H1 (cell line): ENCODE measurements around the gene MCF2L2. TPM values are rescaled to one million over a fixed set of nuclear protein-coding genes. Genes with fewer than 3 reads are reported as not detected.

Experiments
- CTCF ChIA-PET: fragments of 300-600 bp; sonication (Branson Sonifier 250); formaldehyde crosslinking; loops from one replicate; lab custom pipeline; 2021; ENCODE audit not compliant: partially characterized antibody; lab: Charles Lee
- POLR2A ChIA-PET: fragments of 300-600 bp; sonication (Branson Sonifier 250); formaldehyde crosslinking; loops from one replicate; lab custom pipeline; 2021; ENCODE audit warnings: inconsistent platforms; ENCODE audit not compliant: partially characterized antibody; lab: Charles Lee
- DNase-seq, 2 experiments: peaks; one replicate each; pipeline versions ENCODE4 v3.0.0 to v3.0.0-alpha.2; 2010 to 2022; ENCODE audit warnings: low spot score in 2 of 2, low read depth in 1 of 2, mixed read lengths in 1 of 2
- FAIRE-seq: peaks from 2 replicates; lab custom pipeline; 2011; peaks lifted over from hg19 to GRCh38; lab: Jason Lieb, UNC
- H2AFZ ChIP-seq: 2 replicates; pipeline ENCODE4 v1.8.1; 2012; ENCODE audit warnings: low read length, inconsistent platforms
- H2AK5ac ChIP-seq: 2 replicates; pipeline ENCODE4 v1.6.1; 2013; ENCODE audit warnings: low read depth, low read length
- H2BK120ac ChIP-seq: replicated peaks from 2 replicates; pipeline ENCODE3; 2013; ENCODE audit warnings: low read depth, low read length, inconsistent platforms
- H2BK12ac ChIP-seq: 2 replicates; pipeline ENCODE4 v1.6.1; 2013; ENCODE audit warnings: low read depth, low read length
- H2BK15ac ChIP-seq: 2 replicates; pipeline ENCODE4 v1.6.1; 2013; ENCODE audit warnings: low read length
- H2BK20ac ChIP-seq: 2 replicates; pipeline ENCODE4 v1.6.1; 2013; ENCODE audit warnings: low read length
- H2BK5ac ChIP-seq: 2 replicates; pipeline ENCODE4 v1.6.1; 2013; ENCODE audit warnings: low read depth, low read length
- H3K14ac ChIP-seq: 2 replicates; pipeline ENCODE4 v1.6.1; 2013; ENCODE audit warnings: inconsistent platforms; ENCODE audit not compliant: insufficient read length
- H3K18ac ChIP-seq: 2 replicates; pipeline ENCODE4 v1.6.1; 2013; ENCODE audit warnings: low read length; ENCODE audit errors: extremely low read depth
- H3K23ac ChIP-seq: 2 replicates; pipeline ENCODE4 v1.6.1; 2013; ENCODE audit warnings: inconsistent platforms; ENCODE audit not compliant: insufficient read length
- H3K23me2 ChIP-seq: 2 replicates; pipeline ENCODE4 v1.6.1; 2013; ENCODE audit warnings: low read depth, low read length
- H3K27ac ChIP-seq: 2 replicates; pipeline ENCODE4 v1.6.1; 2011; ENCODE audit warnings: low read depth, low read length, inconsistent platforms
- H3K27me3 ChIP-seq, 4 experiments: replicated peaks in 1 of 4; 1 replicate in 1 of 4; 2 replicates in 3 of 4; pipeline versions ENCODE4 v1.6.1 to v1.8.1; 2011 to 2013; ENCODE audit warnings: low read length in 3 of 4, mild to moderate bottlenecking in 3 of 4, inconsistent platforms in 2 of 4, mixed read lengths in 2 of 4, moderate library complexity in 1 of 4; ENCODE audit not compliant: control insufficient read depth in 3 of 4, insufficient read depth in 3 of 4; ENCODE audit errors: extremely low read depth in 1 of 4
- H3K36me3 ChIP-seq, 4 experiments: 2 replicates each; pipeline versions ENCODE4 v1.6.1 to v1.8.1; 2011 to 2013; ENCODE audit warnings: mild to moderate bottlenecking in 4 of 4, low read length in 3 of 4, moderate library complexity in 2 of 4, control low read depth in 1 of 4, inconsistent platforms in 1 of 4; ENCODE audit not compliant: insufficient read depth in 4 of 4, control insufficient read depth in 2 of 4
- H3K4ac ChIP-seq: replicated peaks from 2 replicates; pipeline ENCODE3; 2013; ENCODE audit warnings: low read length, low read depth, mixed read lengths, inconsistent platforms; ENCODE audit not compliant: insufficient read length
- H3K4me1 ChIP-seq, 4 experiments: replicated peaks in 1 of 4; 1 replicate in 1 of 4; 2 replicates in 3 of 4; pipeline versions ENCODE4 v1.6.1 to v1.8.1; 2011 to 2013; ENCODE audit warnings: low read length in 3 of 4, inconsistent platforms in 2 of 4, mixed read lengths in 1 of 4; ENCODE audit not compliant: insufficient read depth in 4 of 4, control insufficient read depth in 3 of 4
- H3K4me2 ChIP-seq, 2 experiments: 2 replicates each; pipeline versions ENCODE4 v1.6.1 to v1.8.1; 2011 to 2013; ENCODE audit warnings: low read depth in 2 of 2, low read length in 2 of 2, control low read depth in 1 of 2, inconsistent platforms in 1 of 2, mild to moderate bottlenecking in 1 of 2; ENCODE audit not compliant: insufficient read depth in 1 of 2
- H3K4me3 ChIP-seq, 4 experiments: fragments of 200-600, 300-600 bp in 1 of 4; sonication (generic), shearing (Covaris generic), sonication (Bioruptor Twin) in 1 of 4; 2 replicates each; pipeline versions ENCODE4 v1.5.1 to v1.8.1; 2011 to 2016; ENCODE audit warnings: low read length in 4 of 4, low read depth in 3 of 4, control low read depth in 2 of 4, inconsistent platforms in 2 of 4, mild to moderate bottlenecking in 2 of 4, mixed read lengths in 1 of 4, moderate library complexity in 1 of 4; ENCODE audit not compliant: insufficient read depth in 2 of 4; ENCODE audit errors: extremely low read depth in 1 of 4
- H3K56ac ChIP-seq: replicated peaks from 2 replicates; pipeline ENCODE3; 2013; ENCODE audit warnings: low read depth, mild to moderate bottlenecking, mixed read lengths, low read length, inconsistent platforms; ENCODE audit not compliant: insufficient read length
- H3K79me1 ChIP-seq: 2 replicates; pipeline ENCODE4 v1.6.1; 2013; ENCODE audit warnings: low read depth, low read length, control low read depth
- H3K79me2 ChIP-seq, 2 experiments: 2 replicates each; pipeline versions ENCODE4 v1.6.1 to v1.8.1; 2012 to 2013; ENCODE audit warnings: low read length in 2 of 2, mild to moderate bottlenecking in 2 of 2, inconsistent platforms in 1 of 2; ENCODE audit not compliant: insufficient read depth in 2 of 2, control insufficient read depth in 1 of 2
- H3K9ac ChIP-seq, 4 experiments: replicated peaks in 1 of 4; 1 replicate in 1 of 4; 2 replicates in 3 of 4; pipeline versions ENCODE4 v1.6.1 to v1.8.1; 2011 to 2013; ENCODE audit warnings: low read depth in 3 of 4, low read length in 3 of 4, control low read depth in 2 of 4, mild to moderate bottlenecking in 2 of 4, moderate library complexity in 2 of 4, inconsistent platforms in 1 of 4; ENCODE audit errors: extremely low read depth in 1 of 4
- H3K9me3 ChIP-seq, 2 experiments: 2 replicates each; pipeline versions ENCODE4 v1.6.1 to v1.8.1; 2012 to 2013; ENCODE audit warnings: mild to moderate bottlenecking in 2 of 2, moderate library complexity in 2 of 2, control low read depth in 1 of 2, inconsistent platforms in 1 of 2, low read depth in 1 of 2, low read length in 1 of 2, mixed read lengths in 1 of 2; ENCODE audit not compliant: insufficient read depth in 2 of 2
- H4K20me1 ChIP-seq, 2 experiments: replicated peaks in 1 of 2; 2 replicates each; pipeline versions ENCODE3 to v1.8.1; 2011 to 2013; ENCODE audit warnings: inconsistent platforms in 2 of 2, low read length in 2 of 2, mild to moderate bottlenecking in 1 of 2; ENCODE audit not compliant: insufficient read depth in 2 of 2, control insufficient read depth in 1 of 2
- H4K5ac ChIP-seq: 2 replicates; pipeline ENCODE4 v1.6.1; 2013; ENCODE audit warnings: low read length, low read depth, mixed read lengths, inconsistent platforms; ENCODE audit not compliant: insufficient read length
- H4K8ac ChIP-seq: 2 replicates; pipeline ENCODE4 v1.8.0; 2013; ENCODE audit warnings: mild to moderate bottlenecking, moderate library complexity, low read length, inconsistent platforms; ENCODE audit not compliant: insufficient read depth; ENCODE audit errors: extremely low read depth
- H4K91ac ChIP-seq: replicated peaks from 2 replicates; pipeline ENCODE3; 2013; ENCODE audit warnings: low read length, mixed read lengths, inconsistent platforms; ENCODE audit not compliant: insufficient read length
- GABPA ChIP-seq: IDR thresholded peaks from 2 replicates; pipeline ENCODE4 v1.6.1; 2011; ENCODE audit warnings: mild to moderate bottlenecking, low read length, moderate library complexity, borderline replicate concordance; ENCODE audit not compliant: insufficient read depth
- NRF1 ChIP-seq: IDR thresholded peaks from 2 replicates; pipeline ENCODE4 v1.6.1; 2011; ENCODE audit warnings: mild to moderate bottlenecking, low read depth, low read length, improper control_type of control experiment
- PHF8 ChIP-seq: fragments of 200-600 bp; sonication (generic); conservative IDR thresholded peaks from 2 replicates; pipeline ENCODE4 v1.7.1; 2012; ENCODE audit warnings: low read depth, mild to moderate bottlenecking, inconsistent platforms, low read length, moderate library complexity
- TEAD4 ChIP-seq: IDR thresholded peaks from 2 replicates; pipeline ENCODE4 v1.6.1; 2012; ENCODE audit warnings: low read depth, low read length, inconsistent platforms, mixed read lengths
- WGBS, 2 experiments: shearing (Covaris generic) in 1 of 2; methylation state at CpG; one replicate each; pipeline versions ENCODE4 v1.1.6 to v1.1.7; 2013 to 2015; ENCODE audit warnings: low lambda C conversion rate in 2 of 2, mixed read lengths in 2 of 2, inconsistent platforms in 1 of 2, low coverage in 1 of 2, missing lambda C conversion rate in 1 of 2; ENCODE audit not compliant: insufficient replicate concordance in 2 of 2, insufficient coverage in 1 of 2, insufficient read length in 1 of 2; ENCODE audit errors: extremely low coverage in 1 of 2, missing lambda C conversion rate in 1 of 2; 5-methylcytosine and 5-hydroxymethylcytosine counted together
- polyA plus RNA-seq, 7 experiments: library from polyadenylated mRNA; depleted of rRNA in 3 of 7; stranded (reverse) in 5 of 7; unstranded in 2 of 7; fragments of >200 nt in 5 of 7; fragments of 200-250 nt in 2 of 7; gene quantifications; 1 replicate in 5 of 7; 2 replicates in 1 of 7; 4 replicates in 1 of 7; pipeline versions ENCODE4 v1.2.1 to v1.2.3, GENCODE V29; 2011 to 2013; ENCODE audit warnings: missing spikeins in 2 of 7, mixed read lengths in 2 of 7
- total RNA-seq: library from RNA; stranded (reverse); fragmentation: NEBNext Ultra II Directional; extraction: Animal tissue kit (Norgen Biotek cat#: 25700); gene quantifications from 2 replicates; pipeline ENCODE4 v1.2.1, GENCODE V29; 2021
- TF ChIP-seq, protein P1 (sequence below): IDR thresholded peaks from 2 replicates; pipeline ENCODE4 v1.6.1; 2011; ENCODE audit warnings: low read depth, mild to moderate bottlenecking, low read length; ENCODE audit not compliant: insufficient read depth

The MCF2L2 gene
- total and polyA plus RNA-seq, 2 of the 8 experiments (the other 6 are each of a cell fraction or from before 2014, with no cell fraction given), result 4.1 to 13.7 TPM

DNA sequence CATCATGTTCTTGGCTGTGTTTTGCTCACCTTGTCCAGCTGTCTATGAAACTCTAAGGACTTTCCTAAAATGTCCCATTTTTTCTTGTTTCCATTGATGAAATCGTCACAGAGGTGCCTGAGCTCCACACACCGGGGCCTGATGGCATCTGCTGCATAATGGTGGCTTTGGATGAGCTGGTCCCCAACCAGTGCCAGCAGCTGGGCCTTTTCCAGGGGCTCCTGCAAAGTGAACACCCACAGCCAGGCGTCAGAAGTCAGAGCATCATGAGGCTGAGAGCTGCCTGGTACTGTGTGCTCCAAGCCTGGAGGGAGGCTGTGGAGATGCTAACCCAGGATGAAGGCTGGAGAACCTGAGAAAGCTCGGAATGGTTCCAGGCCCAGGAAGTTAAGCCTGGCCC lies 128.4 kb downstream of the MCF2L2 start:
- Histone ChIP-seq H4K8ac (no peak overlapping the region), H3K27me3 (no peaks in the 10 kb centered on the region), H3K36me3 (peaks cover 0 to 14% (median under 1%) of the 10 kb centered on the region in 4 experiments; a peak in 5 of 8 replicates), H4K20me1 (no peaks in the 10 kb centered on the region), H2AK5ac (no peak overlapping the region), H2BK5ac (no peak overlapping the region), H3K23me2 (no peaks in the 10 kb centered on the region; the same call in 1 of the 2 replicates), H3K79me1 (no peaks in the 10 kb centered on the region; the same call in 1 of the 2 replicates), H2BK15ac (no peak overlapping the region), H4K91ac (no peak overlapping the region), H3K4me1 (peaks cover 0 to 6% (median 4%) of the 10 kb centered on the region in 4 experiments; a peak in 4 of 7 replicates), H4K5ac (no peak overlapping the region), H3K4me2 (no peak overlapping the region), H3K23ac (no peak overlapping the region), H3K79me2 (no peaks in the 10 kb centered on the region), H3K56ac (no peak overlapping the region), H2BK12ac (no peak overlapping the region), H2BK20ac (no peak overlapping the region), H2AFZ (no peak overlapping the region), H3K14ac (no peak overlapping the region), H3K4ac (no peak overlapping the region), H3K9ac (no peak overlapping the region), H3K9me3 (no peaks in the 10 kb centered on the region), H3K4me3 (no peak overlapping the region), H3K27ac (no peak overlapping the region), H2BK120ac (no peak overlapping the region), H3K18ac (no peak overlapping the region)
- no peak for TF ChIP-seq TEAD4
- no peak for TF ChIP-seq GABPA
- no peak for TF ChIP-seq NRF1
- no peak for TF ChIP-seq PHF8
- TF ChIP-seq, protein P1, sequence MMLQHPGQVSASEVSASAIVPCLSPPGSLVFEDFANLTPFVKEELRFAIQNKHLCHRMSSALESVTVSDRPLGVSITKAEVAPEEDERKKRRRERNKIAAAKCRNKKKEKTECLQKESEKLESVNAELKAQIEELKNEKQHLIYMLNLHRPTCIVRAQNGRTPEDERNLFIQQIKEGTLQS, result no peak
- FAIRE-seq (no peak), DNase-seq (no peak)
- ChIA-PET POLR2A (interaction anchor here (0.6 kb wide), 1 partner anchor 12 kb away, joined by 3 read pairs; no protein-coding TSS in a partner anchor), CTCF (interaction anchor here (0.6 to 1.9 kb wide), 3 partner anchors 20 to 113 kb away, joined by 3 to 4 read pairs (median 4); no protein-coding TSS in a partner anchor)
- 95% methylated on average over 4 of the region's 4 CpGs; no CpG with 5 or more reads in 1 of the 2 experiments for WGBS, 2 experiments
